CD14-positive monocyte (primary cell): ENCODE measurements around the gene NTRK1. TPM values are rescaled to one million over a fixed set of nuclear protein-coding genes. Genes with fewer than 3 reads are reported as not detected.

Experiments used
- DNase-seq, 3 donors: peaks; one replicate each; pipeline ENCODE4 v3.0.0-alpha.2; 2011 to 2022
- H2AFZ ChIP-seq: 2 replicates; pipeline ENCODE4 v1.6.0; 2012; ENCODE audit warnings: mild to moderate bottlenecking, low read depth, low read length, inconsistent platforms; ENCODE audit not compliant: insufficient read depth, poor library complexity, severe bottlenecking
- H3K27ac ChIP-seq, 2 donors: 1 replicate in 1 of 2; 2 replicates in 1 of 2; pipeline ENCODE4 v1.5.1; 2012 to 2013; ENCODE audit warnings: low read length in 2 of 2, control low read depth in 1 of 2, inconsistent platforms in 1 of 2, low read depth in 1 of 2, mild to moderate bottlenecking in 1 of 2
- H3K27me3 ChIP-seq, 2 donors: one replicate each; pipeline versions ENCODE4 v1.6.0 to v1.6.1; 2011 to 2013; ENCODE audit warnings: low read length in 2 of 2; ENCODE audit not compliant: control insufficient read depth in 2 of 2, insufficient read depth in 2 of 2
- H3K36me3 ChIP-seq, 2 donors: replicated peaks in 1 of 2; 1 replicate in 1 of 2; 2 replicates in 1 of 2; pipeline versions ENCODE4 v1.5.1 to v1.6.1; 2012 to 2013; ENCODE audit warnings: low read length in 2 of 2, control low read depth in 1 of 2, inconsistent platforms in 1 of 2, mild to moderate bottlenecking in 1 of 2; ENCODE audit not compliant: insufficient read depth in 2 of 2, control insufficient read depth in 1 of 2
- H3K4me1 ChIP-seq, 2 donors: 1 replicate in 1 of 2; 2 replicates in 1 of 2; pipeline versions ENCODE4 v1.5.1 to v1.6.1; 2012 to 2013; ENCODE audit warnings: low read length in 2 of 2, control low read depth in 1 of 2, inconsistent platforms in 1 of 2, mild to moderate bottlenecking in 1 of 2, moderate library complexity in 1 of 2; ENCODE audit not compliant: insufficient read depth in 2 of 2, control insufficient read depth in 1 of 2
- H3K4me2 ChIP-seq: replicated peaks from 2 replicates; pipeline ENCODE3; 2012; ENCODE audit warnings: low read length, moderate library complexity, mild to moderate bottlenecking; ENCODE audit not compliant: poor library complexity, severe bottlenecking; ENCODE audit errors: extremely low read depth
- H3K4me3 ChIP-seq, 3 experiments: fragments of 200-600 bp in 1 of 3; sonication (generic) in 1 of 3; replicated peaks in 1 of 3; 1 replicate in 2 of 3; 2 replicates in 1 of 3; pipeline ENCODE4 v1.5.1; 2011 to 2013; ENCODE audit warnings: low read length in 3 of 3, mild to moderate bottlenecking in 3 of 3, control low read depth in 2 of 3, low read depth in 2 of 3, inconsistent platforms in 1 of 3, moderate library complexity in 1 of 3
- H3K79me2 ChIP-seq: 2 replicates; pipeline ENCODE4 v1.6.0; 2012; ENCODE audit warnings: mild to moderate bottlenecking, control low read depth, inconsistent platforms, low read length, moderate library complexity; ENCODE audit not compliant: insufficient read depth
- H3K9ac ChIP-seq: 2 replicates; pipeline ENCODE4 v1.6.0; 2017; ENCODE audit warnings: low read length, mild to moderate bottlenecking; ENCODE audit not compliant: insufficient read depth, poor library complexity, severe bottlenecking
- H3K9me3 ChIP-seq, 2 donors: replicated peaks in 1 of 2; 1 replicate in 1 of 2; 2 replicates in 1 of 2; pipeline versions ENCODE4 v1.5.1 to v1.6.1; 2012 to 2013; ENCODE audit warnings: low read length in 2 of 2, control low read depth in 1 of 2; ENCODE audit not compliant: control insufficient read depth in 1 of 2, insufficient read depth in 1 of 2
- H4K20me1 ChIP-seq: 2 replicates; pipeline ENCODE4 v1.6.0; 2012; ENCODE audit warnings: mild to moderate bottlenecking, low read length, control low read depth, moderate library complexity; ENCODE audit not compliant: insufficient read depth
- H3K27ac Mint-ChIP-seq, 7 donors: one replicate each; pipeline ENCODE4 v1.8.0; 2020; ENCODE audit warnings: mild to moderate bottlenecking in 7 of 7, mixed read lengths in 7 of 7, moderate library complexity in 6 of 7, inconsistent platforms in 2 of 7
- H3K27me3 Mint-ChIP-seq, 3 donors: one replicate each; pipeline ENCODE4 v1.8.0; 2021 to 2022; ENCODE audit warnings: low read depth in 3 of 3, mild to moderate bottlenecking in 3 of 3, mixed read lengths in 3 of 3, moderate library complexity in 3 of 3, inconsistent platforms in 1 of 3
- H3K36me3 Mint-ChIP-seq, 2 donors: one replicate each; pipeline ENCODE4 v1.8.0; 2020; ENCODE audit warnings: mixed read lengths in 2 of 2, inconsistent platforms in 1 of 2, mild to moderate bottlenecking in 1 of 2
- H3K4me1 Mint-ChIP-seq: one replicate; pipeline ENCODE4 v1.8.0; 2020; ENCODE audit warnings: mild to moderate bottlenecking, mixed read lengths
- H3K4me3 Mint-ChIP-seq, 2 donors: one replicate each; pipeline ENCODE4 v1.8.0; 2020; ENCODE audit warnings: mild to moderate bottlenecking in 2 of 2, mixed read lengths in 2 of 2, moderate library complexity in 1 of 2
- H3K9me3 Mint-ChIP-seq, 7 donors: one replicate each; pipeline ENCODE4 v1.8.0; 2020 to 2022; ENCODE audit warnings: mixed read lengths in 7 of 7, mild to moderate bottlenecking in 6 of 7, moderate library complexity in 6 of 7, inconsistent platforms in 2 of 7
- WGBS: methylation state at CpG from one replicate; pipeline ENCODE4 v1.1.5; 2013; ENCODE audit warnings: missing lambda C conversion rate; ENCODE audit not compliant: insufficient coverage; 5-methylcytosine and 5-hydroxymethylcytosine counted together
- intact Hi-C, 2 donors: fragments of 100-400 bp; cut with micrococcal nuclease; formaldehyde crosslinking; loops; one replicate each; pipeline versions ENCODE4 v1.15.0 to v1.15.1; 2023
- polyA plus RNA-seq, 3 donors: library from polyadenylated mRNA; depleted of rRNA in 1 of 3; unstranded in 2 of 3; stranded (reverse) in 1 of 3; fragments of 300-500 nt in 2 of 3; fragments of >200 nt in 1 of 3; fragmentation: Illumina TruSeq in 2 of 3; gene quantifications; 1 replicate in 2 of 3; 2 replicates in 1 of 3; pipeline ENCODE4 v1.2.3, GENCODE V29; 2012 to 2021
- TF ChIP-seq, protein P1 (sequence below): fragments of 200-600 bp; IDR thresholded peaks from one replicate; pipeline ENCODE4 v1.8.0; 2022; ENCODE audit warnings: antibody characterized with exemption, mild to moderate bottlenecking

Gene NTRK1
- polyA plus RNA-seq, 3 donors = 0.03 TPM; not detected in 2

DNA sequence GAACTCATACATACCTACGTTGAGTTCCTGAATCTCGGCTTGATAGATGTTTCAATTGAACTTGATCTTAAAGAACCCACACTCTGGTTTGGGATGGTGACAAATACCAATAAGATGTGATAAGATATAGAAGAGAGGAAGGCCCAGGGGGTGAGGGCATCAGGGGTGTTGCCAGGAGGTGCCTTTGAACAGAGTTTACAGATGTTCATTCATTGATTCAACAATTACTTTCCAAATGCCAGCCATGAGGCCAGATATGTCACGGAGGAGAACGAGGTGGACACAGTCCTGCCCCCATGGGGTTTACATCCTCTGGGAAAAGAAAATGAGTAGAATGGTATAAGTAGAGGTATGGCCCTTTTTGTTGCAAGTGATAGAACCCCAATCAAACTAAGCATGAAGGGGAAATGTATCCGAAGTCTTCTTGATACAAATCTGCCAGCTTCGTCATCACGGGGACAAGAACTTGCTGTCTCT lies 60.4 kb downstream of the NTRK1 start:
- peak overlapping the region in 1 of 2 donors; percentile 88 for H3K4me3 Mint-ChIP-seq
- intact Hi-C loops = no loop called here

DNA sequence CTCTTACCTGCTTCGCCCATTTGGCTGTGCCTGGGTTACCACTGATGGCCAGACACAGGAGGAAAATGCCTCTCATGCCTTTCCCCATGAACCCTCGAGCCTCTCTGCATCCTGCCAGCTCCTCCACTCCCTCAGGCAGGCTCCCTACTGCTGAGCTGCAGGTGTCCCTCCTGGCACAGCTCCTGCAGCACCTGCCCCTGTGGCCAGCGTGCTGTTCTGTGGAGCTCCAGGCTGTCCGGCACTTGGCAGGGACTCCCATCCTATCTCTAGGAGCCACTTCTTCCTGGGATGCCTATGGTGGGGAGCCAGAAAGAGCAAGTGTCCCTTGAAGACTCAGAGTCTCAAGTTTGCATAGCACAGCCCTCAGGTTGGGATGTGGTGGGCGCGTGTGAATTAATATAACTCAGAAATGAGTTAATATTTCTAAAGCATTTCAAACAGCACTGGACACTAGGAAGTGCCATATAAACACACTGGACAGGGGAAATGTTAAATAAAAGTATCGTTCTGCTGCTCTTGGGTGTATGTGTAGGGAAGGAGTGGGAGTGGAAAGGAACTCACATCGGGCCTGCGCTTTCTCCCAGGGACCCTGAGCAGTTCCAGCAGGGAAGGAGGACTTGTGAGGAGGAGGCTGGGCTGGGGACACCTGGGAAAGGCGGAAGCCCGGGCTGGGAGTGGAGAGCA lies 62.5 kb downstream of the NTRK1 start:
- peak overlapping the region in 1 of 2 donors; percentile 88 for H3K4me3 Mint-ChIP-seq
- Histone ChIP-seq H3K27me3 (peaks cover 73 to 97% of the 10 kb centered on the region in 2 donors), H3K9ac (no peak overlapping the region), H3K9me3 (peaks cover 4 to 41% of the 10 kb centered on the region in 2 donors), H3K4me2 (no peak overlapping the region), H3K4me3 (peak overlapping the region in 1 of 3 experiments; percentile 10), H3K79me2 (no peaks in the 10 kb centered on the region), H2AFZ (no peak overlapping the region), H3K27ac (no peak overlapping the region), H3K4me1 (peaks cover 18 to 27% of the 10 kb centered on the region in 2 donors), H3K36me3 (no peaks in the 10 kb centered on the region), H4K20me1 (no peaks in the 10 kb centered on the region)
- no peak for DNase-seq
- TF ChIP-seq, protein P1, sequence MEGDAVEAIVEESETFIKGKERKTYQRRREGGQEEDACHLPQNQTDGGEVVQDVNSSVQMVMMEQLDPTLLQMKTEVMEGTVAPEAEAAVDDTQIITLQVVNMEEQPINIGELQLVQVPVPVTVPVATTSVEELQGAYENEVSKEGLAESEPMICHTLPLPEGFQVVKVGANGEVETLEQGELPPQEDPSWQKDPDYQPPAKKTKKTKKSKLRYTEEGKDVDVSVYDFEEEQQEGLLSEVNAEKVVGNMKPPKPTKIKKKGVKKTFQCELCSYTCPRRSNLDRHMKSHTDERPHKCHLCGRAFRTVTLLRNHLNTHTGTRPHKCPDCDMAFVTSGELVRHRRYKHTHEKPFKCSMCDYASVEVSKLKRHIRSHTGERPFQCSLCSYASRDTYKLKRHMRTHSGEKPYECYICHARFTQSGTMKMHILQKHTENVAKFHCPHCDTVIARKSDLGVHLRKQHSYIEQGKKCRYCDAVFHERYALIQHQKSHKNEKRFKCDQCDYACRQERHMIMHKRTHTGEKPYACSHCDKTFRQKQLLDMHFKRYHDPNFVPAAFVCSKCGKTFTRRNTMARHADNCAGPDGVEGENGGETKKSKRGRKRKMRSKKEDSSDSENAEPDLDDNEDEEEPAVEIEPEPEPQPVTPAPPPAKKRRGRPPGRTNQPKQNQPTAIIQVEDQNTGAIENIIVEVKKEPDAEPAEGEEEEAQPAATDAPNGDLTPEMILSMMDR = no peak
- peaks cover 93 to 98% (median 95%) of the 10 kb centered on the region in 3 donors for H3K27me3 Mint-ChIP-seq
- H3K9me3 Mint-ChIP-seq = peaks cover 2 to 34% (median 16%) of the 10 kb centered on the region in 7 donors
- peaks cover 3 to 23% of the 10 kb centered on the region in 2 donors for H3K36me3 Mint-ChIP-seq
- H3K4me1 Mint-ChIP-seq = peaks cover 37% of the 10 kb centered on the region
- intact Hi-C loops = no loop called here
- peak overlapping the region in 1 of 7 donors; percentile 72 for H3K27ac Mint-ChIP-seq
- WGBS = 9% methylated on average over 7 of the region's 11 CpGs

More for the DNA sequence above, 60.4 kb downstream of the NTRK1 start:
- Histone ChIP-seq H2AFZ (no peak overlapping the region), H3K4me1 (peaks cover 8 to 18% of the 10 kb centered on the region in 2 donors), H3K4me2 (no peak overlapping the region), H3K27me3 (peaks cover 61 to 76% of the 10 kb centered on the region in 2 donors), H3K9ac (no peak overlapping the region), H3K9me3 (peaks cover 0 to 28% of the 10 kb centered on the region in 2 donors), H4K20me1 (no peaks in the 10 kb centered on the region), H3K79me2 (no peaks in the 10 kb centered on the region), H3K36me3 (no peaks in the 10 kb centered on the region), H3K27ac (no peak overlapping the region), H3K4me3 (no peak overlapping the region)
- TF ChIP-seq, protein P1 = no peak
- H3K27me3 Mint-ChIP-seq = peaks cover 76 to 86% (median 78%) of the 10 kb centered on the region in 3 donors
- no peak overlapping the region for H3K27ac Mint-ChIP-seq
- 80% methylated on average over 1 of the region's 7 CpGs for WGBS
- no peak for DNase-seq
- H3K4me1 Mint-ChIP-seq = peaks cover 25% of the 10 kb centered on the region
- H3K36me3 Mint-ChIP-seq = peaks cover 0 to 19% of the 10 kb centered on the region in 2 donors
- H3K9me3 Mint-ChIP-seq = peaks cover 0 to 30% (median 14%) of the 10 kb centered on the region in 7 donors
